ENCODE measurements around the gene SLCO2A1.

The SLCO2A1 gene

DNA sequence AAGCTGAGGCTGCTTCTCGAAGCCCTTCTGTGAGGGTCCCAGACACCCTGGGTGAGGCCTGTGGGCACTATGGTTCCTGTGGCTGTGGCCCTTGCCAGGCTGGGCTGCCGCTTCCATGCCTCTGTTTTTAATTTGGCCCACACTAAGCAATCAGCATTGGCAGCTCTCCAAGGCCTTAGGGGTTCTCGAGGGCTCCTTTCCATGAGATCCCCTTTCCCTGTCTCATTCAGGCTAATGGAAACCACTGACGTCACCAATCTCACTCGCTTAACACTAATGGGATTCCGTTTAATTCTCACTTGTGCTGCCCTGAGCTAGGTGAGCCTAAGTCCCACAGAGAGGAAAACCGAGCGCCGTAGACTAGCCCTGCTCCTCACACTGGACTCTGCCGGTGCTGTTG lies 73.8 kb downstream of the SLCO2A1 start:
- TF ChIP-seq, protein P1, sequence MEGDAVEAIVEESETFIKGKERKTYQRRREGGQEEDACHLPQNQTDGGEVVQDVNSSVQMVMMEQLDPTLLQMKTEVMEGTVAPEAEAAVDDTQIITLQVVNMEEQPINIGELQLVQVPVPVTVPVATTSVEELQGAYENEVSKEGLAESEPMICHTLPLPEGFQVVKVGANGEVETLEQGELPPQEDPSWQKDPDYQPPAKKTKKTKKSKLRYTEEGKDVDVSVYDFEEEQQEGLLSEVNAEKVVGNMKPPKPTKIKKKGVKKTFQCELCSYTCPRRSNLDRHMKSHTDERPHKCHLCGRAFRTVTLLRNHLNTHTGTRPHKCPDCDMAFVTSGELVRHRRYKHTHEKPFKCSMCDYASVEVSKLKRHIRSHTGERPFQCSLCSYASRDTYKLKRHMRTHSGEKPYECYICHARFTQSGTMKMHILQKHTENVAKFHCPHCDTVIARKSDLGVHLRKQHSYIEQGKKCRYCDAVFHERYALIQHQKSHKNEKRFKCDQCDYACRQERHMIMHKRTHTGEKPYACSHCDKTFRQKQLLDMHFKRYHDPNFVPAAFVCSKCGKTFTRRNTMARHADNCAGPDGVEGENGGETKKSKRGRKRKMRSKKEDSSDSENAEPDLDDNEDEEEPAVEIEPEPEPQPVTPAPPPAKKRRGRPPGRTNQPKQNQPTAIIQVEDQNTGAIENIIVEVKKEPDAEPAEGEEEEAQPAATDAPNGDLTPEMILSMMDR (IDR thresholded peaks at IDR 0.05; ENCODE audit: low read depth, low read length, missing control alignments), result no peak
- DNase-seq (ENCODE audit: low read depth), result no peak

DNA sequence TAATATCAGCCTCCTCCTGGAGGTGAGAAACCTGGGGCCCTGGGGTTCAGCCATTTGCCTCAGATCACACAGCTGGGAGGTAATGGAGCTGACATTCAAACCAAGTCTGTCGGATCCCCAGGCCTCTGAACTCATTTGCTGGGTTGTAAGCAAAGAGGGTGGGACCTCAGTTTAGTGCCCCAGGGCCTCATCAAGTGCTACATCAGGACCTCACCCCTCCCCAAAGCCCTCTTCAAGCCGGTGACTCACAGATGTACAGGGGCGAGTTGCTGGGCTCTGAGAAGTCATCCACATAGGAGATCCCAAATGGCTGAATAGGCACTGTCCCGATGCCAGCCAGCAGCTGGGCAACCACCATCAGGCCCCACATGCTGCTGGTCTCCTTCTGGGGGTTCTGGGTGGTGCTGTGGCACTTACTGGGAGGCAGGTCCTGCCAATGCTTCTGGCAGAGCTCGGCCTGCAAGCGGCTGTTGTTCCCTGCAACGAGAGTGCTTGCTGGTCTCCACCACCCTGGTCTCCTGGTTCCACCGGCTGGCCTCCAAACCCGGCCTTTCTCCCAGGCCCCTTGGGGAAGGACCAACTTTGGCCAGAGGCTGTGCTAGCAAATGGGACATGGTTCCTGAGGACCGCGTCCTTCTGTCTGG lies 74.9 kb downstream of the SLCO2A1 start:
- H3K4me3 ChIP-seq (ENCODE audit: low read depth, low read length), result no peak overlapping the region
- TF ChIP-seq, protein P1 (IDR thresholded peaks at IDR 0.05; ENCODE audit: low read depth, low read length, missing control alignments), result no peak
- no peak for DNase-seq (ENCODE audit: low read depth)

More for the DNA sequence above, 73.8 kb downstream of the SLCO2A1 start:
- H3K4me3 ChIP-seq (ENCODE audit: low read depth, low read length), result no peak overlapping the region

DNA sequence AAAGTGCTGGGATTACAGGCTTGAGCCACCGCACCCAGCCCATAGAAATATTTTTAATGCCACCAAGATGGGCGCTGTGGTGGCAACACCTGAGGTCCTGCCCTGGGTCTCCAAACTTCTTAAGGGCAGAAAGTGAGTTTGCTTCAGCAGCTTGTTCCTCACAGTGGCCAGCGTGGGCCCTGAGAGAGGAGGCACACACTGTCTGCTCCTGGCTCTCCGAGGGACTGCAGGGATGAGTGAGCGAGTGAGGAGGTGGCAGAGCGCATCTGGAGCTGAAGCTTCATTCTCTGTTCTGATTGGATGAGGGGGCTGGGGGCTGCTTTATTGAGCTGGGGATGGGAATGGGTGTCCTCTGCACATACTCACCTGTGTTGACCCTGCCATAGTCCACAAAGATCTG lies 76.4 kb downstream of the SLCO2A1 start:
- TF ChIP-seq, protein P1 (IDR thresholded peaks at IDR 0.05; ENCODE audit: low read depth, low read length, missing control alignments), result no peak
- DNase-seq (ENCODE audit: low read depth), result no peak
- H3K4me3 ChIP-seq (ENCODE audit: low read depth, low read length), result no peak overlapping the region

DNA sequence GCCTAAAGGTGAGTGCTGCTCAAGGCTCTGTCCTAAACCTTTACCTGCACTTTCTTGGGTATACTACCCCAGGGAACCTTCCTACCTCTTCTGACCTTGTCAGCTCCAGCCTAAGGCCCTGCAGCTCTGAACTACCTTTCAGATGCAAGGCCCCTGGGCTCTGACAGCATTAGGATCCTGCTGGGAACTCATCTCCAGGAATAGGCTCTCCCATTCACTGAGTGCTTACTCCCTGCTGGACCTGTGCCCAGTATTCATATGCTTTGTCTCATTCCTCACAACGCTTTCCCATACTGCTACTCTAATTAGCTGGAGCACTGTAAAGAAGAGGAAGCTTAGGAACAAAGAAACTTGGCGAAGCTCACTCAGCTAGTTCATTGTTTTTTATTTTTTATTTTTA lies 80.3 kb downstream of the SLCO2A1 start:
- DNase-seq (ENCODE audit: low read depth), result no peak
- H3K4me3 ChIP-seq (ENCODE audit: low read depth, low read length), result no peak overlapping the region
- TF ChIP-seq, protein P1 (IDR thresholded peaks at IDR 0.05; ENCODE audit: low read depth, low read length, missing control alignments), result no peak

DNA sequence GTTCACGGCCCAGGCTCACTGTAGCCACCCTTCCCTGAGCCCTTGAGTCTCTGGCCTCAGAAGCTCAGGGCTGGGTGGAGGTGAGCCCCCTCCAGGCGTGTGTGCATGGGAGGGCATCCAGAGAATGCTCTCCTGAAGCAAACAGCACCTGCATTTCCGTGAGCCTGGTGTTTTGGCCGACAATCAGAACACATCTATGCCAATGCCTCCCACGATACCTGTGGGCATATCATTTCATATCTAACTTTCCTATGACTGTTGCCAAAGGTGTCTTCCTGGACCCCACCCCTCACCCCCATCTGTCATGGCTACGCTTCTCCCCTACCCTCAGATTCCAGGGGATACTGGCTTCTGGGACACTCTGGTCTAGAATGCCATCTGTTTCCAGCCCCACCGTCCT lies 80.7 kb downstream of the SLCO2A1 start:
- no peak overlapping the region for H3K4me3 ChIP-seq (ENCODE audit: low read depth, low read length)
- TF ChIP-seq, protein P1 (IDR thresholded peaks at IDR 0.05; ENCODE audit: low read depth, low read length, missing control alignments), result no peak
- DNase-seq (ENCODE audit: low read depth), result no peak

DNA sequence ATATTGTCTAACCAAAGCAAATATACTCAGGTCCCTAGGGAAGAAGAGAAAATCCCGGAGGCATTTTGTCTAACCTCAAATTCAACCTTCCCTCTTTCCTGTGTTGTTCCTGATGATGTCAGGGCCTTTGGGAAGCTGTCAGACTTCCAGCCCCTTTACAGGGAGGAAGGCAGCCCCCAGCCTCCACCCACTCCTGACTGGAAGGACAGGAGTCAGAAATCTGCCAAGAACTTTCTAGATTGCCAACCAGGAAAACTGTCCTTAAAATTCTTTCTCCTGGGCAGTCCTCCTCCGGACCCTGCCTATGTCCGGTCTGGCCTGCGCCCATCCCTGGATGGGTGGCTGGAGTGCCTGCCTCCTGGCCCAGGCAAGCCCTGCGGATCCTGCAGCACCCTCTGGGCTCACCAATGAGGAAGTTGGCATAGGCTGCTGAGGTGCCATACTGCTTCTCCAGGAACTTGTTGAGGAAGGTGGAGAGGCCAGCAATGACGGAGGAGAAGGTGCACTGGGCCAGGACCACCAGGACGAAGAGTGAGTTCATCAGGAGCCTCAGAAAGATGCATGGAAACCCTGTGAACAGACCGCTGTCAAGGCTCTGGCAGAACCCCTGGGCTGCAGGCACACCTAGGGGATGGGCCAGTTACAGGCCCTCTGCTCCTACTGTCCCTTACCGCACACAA lies 81.5 kb downstream of the SLCO2A1 start:
- no peak for DNase-seq (ENCODE audit: low read depth)
- no peak overlapping the region for H3K4me3 ChIP-seq (ENCODE audit: low read depth, low read length)
- TF ChIP-seq, protein P1 (IDR thresholded peaks at IDR 0.05; ENCODE audit: low read depth, low read length, missing control alignments), result no peak

Data from GM12864 (cell line).